K562 (cell line): ENCODE data around the gene SLC22A23.

Experiments used
- COPS2 ChIP-seq: fragments of 450-650 bp; conservative IDR thresholded peaks from 2 replicates; pipeline ENCODE4 v1.6.1; 2016; ENCODE audit warnings: mild to moderate bottlenecking, moderate library complexity
- CTCF ChIP-seq, 3 experiments: IDR thresholded peaks in 2 of 3; conservative IDR thresholded peaks in 1 of 3; 2 replicates each; pipeline ENCODE4 v1.5.1; 2011 to 2012; ENCODE audit warnings: low read length in 3 of 3, mild to moderate bottlenecking in 3 of 3, control low read depth in 2 of 3, improper control_type of control experiment in 1 of 3, inconsistent platforms in 1 of 3, low read depth in 1 of 3, mixed read lengths in 1 of 3, moderate library complexity in 1 of 3; ENCODE audit not compliant: insufficient read depth in 2 of 3
- EP300 ChIP-seq: IDR thresholded peaks from 2 replicates; pipeline ENCODE4 v1.6.1; 2012; ENCODE audit warnings: low read length, improper control_type of control experiment
- FOXJ2 ChIP-seq: fragments of 200-800 bp; sonication (Bioruptor generic); IDR thresholded peaks from 2 replicates; pipeline ENCODE4 v1.6.1; 2016; ENCODE audit warnings: missing genetic modification characterization, missing compliant biosample characterization
- NCOA1 ChIP-seq: fragments of 450-650 bp; IDR thresholded peaks from 2 replicates; pipeline ENCODE4 v1.6.1; 2016; ENCODE audit warnings: low read depth
- NFIX ChIP-seq: fragments of 250-450 bp; sonication (Bioruptor Pico); IDR thresholded peaks from 2 replicates; pipeline ENCODE4 v1.4.0; 2020; ENCODE audit warnings: low read depth, mild to moderate bottlenecking, moderate library complexity
- SRSF9 ChIP-seq: fragments of 200-400 bp; formaldehyde crosslinking; IDR thresholded peaks from 2 replicates; pipeline ENCODE4 v1.6.1; 2017; ENCODE audit warnings: low read depth, low read length, borderline replicate concordance
- ZNF274 ChIP-seq: IDR thresholded peaks from 2 replicates; pipeline ENCODE4 v1.6.1; 2011; ENCODE audit warnings: low read depth, mild to moderate bottlenecking, low read length, moderate library complexity, borderline replicate concordance
- TF ChIP-seq, protein P1 (sequence below): IDR thresholded peaks from 2 replicates; pipeline ENCODE4 v1.6.1; 2011; ENCODE audit not compliant: insufficient read length; ENCODE audit errors: extremely low read depth
- TF ChIP-seq, protein P2 (sequence below): sonication (generic); formaldehyde crosslinking; IDR thresholded peaks from 2 replicates; pipeline ENCODE4 v1.8.0; 2023; ENCODE audit warnings: mild to moderate bottlenecking, missing genetic modification reagents

DNA sequence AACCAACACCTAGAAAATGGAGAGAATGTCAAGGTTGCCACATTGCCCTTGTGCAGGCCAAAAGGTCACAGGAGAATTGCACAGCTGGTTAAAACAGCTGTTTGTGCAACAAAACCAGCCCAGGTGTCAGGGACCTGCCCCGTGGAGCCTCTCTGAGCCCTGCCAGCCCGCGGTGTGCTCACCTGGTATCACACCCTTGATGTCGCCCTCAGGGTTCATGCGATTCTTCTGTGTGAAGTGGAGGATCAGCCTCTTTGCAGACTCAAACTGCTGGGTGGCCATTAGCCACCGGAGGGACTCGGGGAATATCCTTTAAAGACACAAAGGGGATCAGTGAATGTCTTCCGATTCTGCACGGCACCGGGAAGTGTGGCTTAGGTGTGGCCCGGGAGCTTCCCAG, 158.9 kb downstream of the SLC22A23 start:
- TF ChIP-seq EP300, result no peak
- TF ChIP-seq NFIX, result no peak
- TF ChIP-seq, protein P1, sequence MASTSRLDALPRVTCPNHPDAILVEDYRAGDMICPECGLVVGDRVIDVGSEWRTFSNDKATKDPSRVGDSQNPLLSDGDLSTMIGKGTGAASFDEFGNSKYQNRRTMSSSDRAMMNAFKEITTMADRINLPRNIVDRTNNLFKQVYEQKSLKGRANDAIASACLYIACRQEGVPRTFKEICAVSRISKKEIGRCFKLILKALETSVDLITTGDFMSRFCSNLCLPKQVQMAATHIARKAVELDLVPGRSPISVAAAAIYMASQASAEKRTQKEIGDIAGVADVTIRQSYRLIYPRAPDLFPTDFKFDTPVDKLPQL, result no peak
- no peak for TF ChIP-seq NCOA1
- no peak for TF ChIP-seq CTCF (IDR thresholded peaks at IDR 0.05 in 2 of 3, conservative IDR thresholded peaks at IDR 0.05 in 1 of 3; ENCODE audit: insufficient read depth in 2 of 3, low read depth in 1 of 3, low read length in 3 of 3)
- no peak for TF ChIP-seq ZNF274
- no peak for TF ChIP-seq SRSF9
- TF ChIP-seq, protein P2, sequence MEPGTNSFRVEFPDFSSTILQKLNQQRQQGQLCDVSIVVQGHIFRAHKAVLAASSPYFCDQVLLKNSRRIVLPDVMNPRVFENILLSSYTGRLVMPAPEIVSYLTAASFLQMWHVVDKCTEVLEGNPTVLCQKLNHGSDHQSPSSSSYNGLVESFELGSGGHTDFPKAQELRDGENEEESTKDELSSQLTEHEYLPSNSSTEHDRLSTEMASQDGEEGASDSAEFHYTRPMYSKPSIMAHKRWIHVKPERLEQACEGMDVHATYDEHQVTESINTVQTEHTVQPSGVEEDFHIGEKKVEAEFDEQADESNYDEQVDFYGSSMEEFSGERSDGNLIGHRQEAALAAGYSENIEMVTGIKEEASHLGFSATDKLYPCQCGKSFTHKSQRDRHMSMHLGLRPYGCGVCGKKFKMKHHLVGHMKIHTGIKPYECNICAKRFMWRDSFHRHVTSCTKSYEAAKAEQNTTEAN (CRISPR knock-in tag), result no peak
- no peak for TF ChIP-seq FOXJ2
- no peak for TF ChIP-seq COPS2
